HepG2 (cell line): ENCODE data around the gene SRC. TPM values are rescaled to one million over a fixed set of nuclear protein-coding genes. Genes with fewer than 3 reads are reported as not detected.

ENCODE experiments used
- ADNP ChIP-seq: sonication (generic); formaldehyde crosslinking; IDR thresholded peaks from 2 replicates; pipeline ENCODE4 v1.4.0; 2020; ENCODE audit warnings: missing genetic modification reagents
- DNMT3B ChIP-seq: conservative IDR thresholded peaks from 2 replicates; pipeline ENCODE4 v1.6.1; 2016; ENCODE audit warnings: missing biosample characterization, control low read depth
- GATAD1 ChIP-seq: IDR thresholded peaks from 2 replicates; pipeline ENCODE4 v1.6.1; 2016; ENCODE audit warnings: missing genetic modification reagents, missing compliant biosample characterization
- HNRNPUL1 ChIP-seq: fragments of 200-400 bp; formaldehyde crosslinking; IDR thresholded peaks from 2 replicates; pipeline ENCODE4 v1.6.1; 2017; ENCODE audit warnings: low read depth, mild to moderate bottlenecking, low read length, moderate library complexity
- IRF2 ChIP-seq: IDR thresholded peaks from 2 replicates; pipeline ENCODE4 v1.6.1; 2018; ENCODE audit warnings: missing genetic modification reagents, missing compliant biosample characterization
- MTA1 ChIP-seq: sonication (generic); formaldehyde crosslinking; IDR thresholded peaks from 2 replicates; pipeline ENCODE4 v1.4.0; 2020; ENCODE audit warnings: missing genetic modification reagents, mild to moderate bottlenecking, borderline replicate concordance
- NCOA1 ChIP-seq: sonication (generic); formaldehyde crosslinking; IDR thresholded peaks from 2 replicates; pipeline ENCODE4 v1.9.0; 2021; ENCODE audit warnings: missing genetic modification reagents
- NFIC ChIP-seq: IDR thresholded peaks from 2 replicates; pipeline ENCODE4 v1.6.1; 2012; ENCODE audit warnings: mild to moderate bottlenecking, low read length, inconsistent platforms
- RARG ChIP-seq: sonication (generic); formaldehyde crosslinking; IDR thresholded peaks from 2 replicates; pipeline ENCODE4 v1.4.0; 2020; ENCODE audit warnings: low read depth, mild to moderate bottlenecking, missing genetic modification reagents
- RFX3 ChIP-seq: IDR thresholded peaks from 2 replicates; pipeline ENCODE4 v1.6.1; 2016; ENCODE audit warnings: missing biosample characterization, missing genetic modification reagents
- RFX5 ChIP-seq: IDR thresholded peaks from 2 replicates; pipeline ENCODE4 v1.6.1; 2011; ENCODE audit warnings: low read depth, low read length, improper control_type of control experiment
- SAFB2 ChIP-seq: sonication (generic); formaldehyde crosslinking; IDR thresholded peaks from 2 replicates; pipeline ENCODE4 v1.5.1; 2020; ENCODE audit warnings: missing genetic modification reagents, low read depth, mild to moderate bottlenecking, borderline replicate concordance
- TCF12 ChIP-seq, 2 experiments: fragments of 450-650 bp in 1 of 2; sonication (generic) in 1 of 2; formaldehyde crosslinking in 1 of 2; IDR thresholded peaks; 2 replicates each; pipeline versions ENCODE4 v1.6.1 to v1.8.0; 2017 to 2022; ENCODE audit warnings: antibody characterized with exemption in 1 of 2, mild to moderate bottlenecking in 1 of 2, missing genetic modification reagents in 1 of 2, moderate library complexity in 1 of 2
- ZFP62 ChIP-seq: sonication (generic); formaldehyde crosslinking; IDR thresholded peaks from 2 replicates; pipeline ENCODE4 v1.4.0; 2020; ENCODE audit warnings: missing genetic modification reagents
- ZNF138 ChIP-seq: sonication (generic); formaldehyde crosslinking; IDR thresholded peaks from 2 replicates; pipeline ENCODE4 v1.5.0; 2020; ENCODE audit warnings: mild to moderate bottlenecking, low read depth, missing genetic modification reagents
- ZSCAN22 ChIP-seq: sonication (generic); formaldehyde crosslinking; IDR thresholded peaks from 2 replicates; pipeline ENCODE4 v1.4.0; 2020; ENCODE audit warnings: mild to moderate bottlenecking, missing genetic modification reagents
- polyA plus RNA-seq, 8 experiments: library from polyadenylated mRNA; depleted of rRNA in 3 of 8; stranded (reverse) in 7 of 8; unstranded in 1 of 8; fragments of >200 nt; fragmentation: Illumina TruSeq in 4 of 8; extraction: Trizol in 4 of 8; gene quantifications; 2 replicates each; pipeline versions ENCODE4 v1.2.1 to v1.2.3, GENCODE V29; 2011 to 2016; ENCODE audit warnings: low read depth in 4 of 8, missing spikeins in 1 of 8, mixed read lengths in 1 of 8; ENCODE audit not compliant: insufficient read depth in 1 of 8
- total RNA-seq, 5 experiments: library from RNA; depleted of rRNA; stranded (reverse); fragments of >200 nt; fragmentation: Illumina TruSeq; extraction: Trizol; gene quantifications; 2 replicates each; pipeline ENCODE4 v1.2.3, GENCODE V29; 2016; ENCODE audit warnings: low read depth in 1 of 5
- TF ChIP-seq, protein P1 (sequence below): sonication (generic); formaldehyde crosslinking; IDR thresholded peaks from 2 replicates; pipeline ENCODE4 v1.4.0; 2020; ENCODE audit warnings: missing genetic modification reagents, borderline replicate concordance
- TF ChIP-seq, protein P2 (sequence below): sonication (generic); formaldehyde crosslinking; IDR thresholded peaks from 2 replicates; pipeline ENCODE4 v1.4.0; 2020; ENCODE audit warnings: missing genetic modification reagents
- TF ChIP-seq, protein P3 (sequence below): sonication (generic); formaldehyde crosslinking; IDR thresholded peaks from 2 replicates; pipeline ENCODE4 v1.4.0; 2020; ENCODE audit warnings: missing genetic modification reagents
- TF ChIP-seq, protein P4 (sequence below): sonication (generic); formaldehyde crosslinking; IDR thresholded peaks from 2 replicates; pipeline ENCODE4 v1.4.0; 2020; ENCODE audit warnings: missing genetic modification reagents, low read depth, mild to moderate bottlenecking, borderline replicate concordance
- TF ChIP-seq, protein P5 (sequence below): sonication (generic); formaldehyde crosslinking; IDR thresholded peaks from 2 replicates; pipeline ENCODE4 v1.8.1; 2023; ENCODE audit warnings: mild to moderate bottlenecking, moderate library complexity, missing genetic modification reagents

The SRC gene
- total and polyA plus RNA-seq, 2 of the 13 experiments (the other 11 are each of a cell fraction or from before 2014, with no cell fraction given), result 54.7 to 192 TPM

DNA sequence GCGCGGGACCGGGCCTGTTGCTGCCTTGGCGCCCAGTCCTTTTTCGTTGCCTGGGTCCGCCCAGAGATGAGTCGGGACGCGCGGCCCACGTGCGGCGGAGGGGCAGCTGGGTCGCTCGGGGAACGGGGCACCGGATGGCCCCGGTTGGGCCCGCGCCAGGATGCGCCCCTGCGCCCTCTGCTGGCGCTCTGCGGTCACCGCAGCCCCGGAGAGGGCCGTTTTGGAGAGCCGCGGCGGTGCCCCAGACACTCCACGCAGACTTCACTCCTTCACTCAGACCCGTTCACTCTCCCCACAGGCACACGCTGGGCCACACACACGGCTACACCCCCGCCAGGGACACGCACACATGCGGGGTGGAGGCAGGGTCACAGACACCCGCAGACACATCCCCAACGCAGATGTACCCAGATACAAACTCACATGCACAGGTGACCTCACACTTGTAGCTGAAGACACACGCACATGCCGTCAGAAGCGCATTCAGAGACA, 38.8 kb downstream of the SRC start (continued):
- TF ChIP-seq, protein P1, sequence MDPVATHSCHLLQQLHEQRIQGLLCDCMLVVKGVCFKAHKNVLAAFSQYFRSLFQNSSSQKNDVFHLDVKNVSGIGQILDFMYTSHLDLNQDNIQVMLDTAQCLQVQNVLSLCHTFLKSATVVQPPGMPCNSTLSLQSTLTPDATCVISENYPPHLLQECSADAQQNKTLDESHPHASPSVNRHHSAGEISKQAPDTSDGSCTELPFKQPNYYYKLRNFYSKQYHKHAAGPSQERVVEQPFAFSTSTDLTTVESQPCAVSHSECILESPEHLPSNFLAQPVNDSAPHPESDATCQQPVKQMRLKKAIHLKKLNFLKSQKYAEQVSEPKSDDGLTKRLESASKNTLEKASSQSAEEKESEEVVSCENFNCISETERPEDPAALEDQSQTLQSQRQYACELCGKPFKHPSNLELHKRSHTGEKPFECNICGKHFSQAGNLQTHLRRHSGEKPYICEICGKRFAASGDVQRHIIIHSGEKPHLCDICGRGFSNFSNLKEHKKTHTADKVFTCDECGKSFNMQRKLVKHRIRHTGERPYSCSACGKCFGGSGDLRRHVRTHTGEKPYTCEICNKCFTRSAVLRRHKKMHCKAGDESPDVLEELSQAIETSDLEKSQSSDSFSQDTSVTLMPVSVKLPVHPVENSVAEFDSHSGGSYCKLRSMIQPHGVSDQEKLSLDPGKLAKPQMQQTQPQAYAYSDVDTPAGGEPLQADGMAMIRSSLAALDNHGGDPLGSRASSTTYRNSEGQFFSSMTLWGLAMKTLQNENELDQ (CRISPR knock-in tag), result no peak
- no peak for TF ChIP-seq DNMT3B (CRISPR knock-in tag)
- TF ChIP-seq SAFB2 (CRISPR knock-in tag), result no peak
- TF ChIP-seq RFX5, result no peak; the same call in 1 of the 2 replicates
- TF ChIP-seq ZFP62 (CRISPR knock-in tag), result no peak
- TF ChIP-seq TCF12 (IDR thresholded peaks at IDR 0.05), result no peak
- no peak for TF ChIP-seq TCF12 (CRISPR knock-in tag; IDR thresholded peaks at IDR 0.05)
- TF ChIP-seq, protein P2, sequence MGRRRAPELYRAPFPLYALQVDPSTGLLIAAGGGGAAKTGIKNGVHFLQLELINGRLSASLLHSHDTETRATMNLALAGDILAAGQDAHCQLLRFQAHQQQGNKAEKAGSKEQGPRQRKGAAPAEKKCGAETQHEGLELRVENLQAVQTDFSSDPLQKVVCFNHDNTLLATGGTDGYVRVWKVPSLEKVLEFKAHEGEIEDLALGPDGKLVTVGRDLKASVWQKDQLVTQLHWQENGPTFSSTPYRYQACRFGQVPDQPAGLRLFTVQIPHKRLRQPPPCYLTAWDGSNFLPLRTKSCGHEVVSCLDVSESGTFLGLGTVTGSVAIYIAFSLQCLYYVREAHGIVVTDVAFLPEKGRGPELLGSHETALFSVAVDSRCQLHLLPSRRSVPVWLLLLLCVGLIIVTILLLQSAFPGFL, result no peak
- TF ChIP-seq, protein P3, sequence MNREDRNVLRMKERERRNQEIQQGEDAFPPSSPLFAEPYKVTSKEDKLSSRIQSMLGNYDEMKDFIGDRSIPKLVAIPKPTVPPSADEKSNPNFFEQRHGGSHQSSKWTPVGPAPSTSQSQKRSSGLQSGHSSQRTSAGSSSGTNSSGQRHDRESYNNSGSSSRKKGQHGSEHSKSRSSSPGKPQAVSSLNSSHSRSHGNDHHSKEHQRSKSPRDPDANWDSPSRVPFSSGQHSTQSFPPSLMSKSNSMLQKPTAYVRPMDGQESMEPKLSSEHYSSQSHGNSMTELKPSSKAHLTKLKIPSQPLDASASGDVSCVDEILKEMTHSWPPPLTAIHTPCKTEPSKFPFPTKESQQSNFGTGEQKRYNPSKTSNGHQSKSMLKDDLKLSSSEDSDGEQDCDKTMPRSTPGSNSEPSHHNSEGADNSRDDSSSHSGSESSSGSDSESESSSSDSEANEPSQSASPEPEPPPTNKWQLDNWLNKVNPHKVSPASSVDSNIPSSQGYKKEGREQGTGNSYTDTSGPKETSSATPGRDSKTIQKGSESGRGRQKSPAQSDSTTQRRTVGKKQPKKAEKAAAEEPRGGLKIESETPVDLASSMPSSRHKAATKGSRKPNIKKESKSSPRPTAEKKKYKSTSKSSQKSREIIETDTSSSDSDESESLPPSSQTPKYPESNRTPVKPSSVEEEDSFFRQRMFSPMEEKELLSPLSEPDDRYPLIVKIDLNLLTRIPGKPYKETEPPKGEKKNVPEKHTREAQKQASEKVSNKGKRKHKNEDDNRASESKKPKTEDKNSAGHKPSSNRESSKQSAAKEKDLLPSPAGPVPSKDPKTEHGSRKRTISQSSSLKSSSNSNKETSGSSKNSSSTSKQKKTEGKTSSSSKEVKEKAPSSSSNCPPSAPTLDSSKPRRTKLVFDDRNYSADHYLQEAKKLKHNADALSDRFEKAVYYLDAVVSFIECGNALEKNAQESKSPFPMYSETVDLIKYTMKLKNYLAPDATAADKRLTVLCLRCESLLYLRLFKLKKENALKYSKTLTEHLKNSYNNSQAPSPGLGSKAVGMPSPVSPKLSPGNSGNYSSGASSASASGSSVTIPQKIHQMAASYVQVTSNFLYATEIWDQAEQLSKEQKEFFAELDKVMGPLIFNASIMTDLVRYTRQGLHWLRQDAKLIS (CRISPR knock-in tag), result no peak
- TF ChIP-seq ZNF138 (CRISPR knock-in tag), result no peak; the same call in 1 of the 2 replicates
- TF ChIP-seq, protein P4, sequence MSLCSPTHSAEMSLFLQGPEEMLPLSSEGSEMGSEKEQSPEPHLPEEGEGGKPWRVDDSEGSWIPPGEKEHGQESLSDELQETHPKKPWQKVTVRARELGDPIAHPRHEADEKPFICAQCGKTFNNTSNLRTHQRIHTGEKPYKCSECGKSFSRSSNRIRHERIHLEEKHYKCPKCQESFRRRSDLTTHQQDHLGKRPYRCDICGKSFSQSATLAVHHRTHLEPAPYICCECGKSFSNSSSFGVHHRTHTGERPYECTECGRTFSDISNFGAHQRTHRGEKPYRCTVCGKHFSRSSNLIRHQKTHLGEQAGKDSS (CRISPR knock-in tag), result no peak
- TF ChIP-seq MTA1 (CRISPR knock-in tag), result no peak; the same call in 1 of the 2 replicates
- no peak for TF ChIP-seq RARG (CRISPR knock-in tag)
- TF ChIP-seq, protein P5, sequence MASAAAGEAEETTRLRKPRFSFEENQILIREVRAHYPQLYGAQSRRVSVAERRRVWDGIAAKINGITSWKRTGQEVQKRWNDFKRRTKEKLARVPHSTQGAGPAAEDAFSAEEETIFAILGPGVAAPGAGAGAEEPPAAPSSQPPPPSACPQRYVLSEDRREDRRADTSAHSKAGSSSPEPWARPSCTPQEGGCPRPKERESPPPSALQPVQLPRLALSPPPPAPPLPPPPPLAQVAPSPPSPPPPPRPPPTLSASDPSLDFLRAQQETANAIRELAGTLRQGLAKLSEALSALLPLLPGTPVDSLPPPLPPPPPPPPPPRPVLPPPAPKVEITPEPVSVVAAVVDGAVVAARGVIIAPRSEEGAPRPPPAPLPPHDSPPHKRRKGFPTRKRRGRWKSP, result no peak
- TF ChIP-seq HNRNPUL1, result no peak
- no peak for TF ChIP-seq NCOA1
- 0 out of 2 replicates have a peak, but pooled peaks have one; percentile 44 for TF ChIP-seq IRF2 (CRISPR knock-in tag)
- no peak for TF ChIP-seq ADNP
- no peak for TF ChIP-seq ZSCAN22 (CRISPR knock-in tag)
- TF ChIP-seq NFIC, result no peak
- no peak for TF ChIP-seq RFX3
- TF ChIP-seq GATAD1 (CRISPR knock-in tag), result no peak; the same call in 1 of the 2 replicates
